Neural progenitor cell (in vitro differentiated cells): ENCODE measurements around the gene DDB1. TPM values are rescaled to one million over a fixed set of nuclear protein-coding genes. Genes with fewer than 3 reads are reported as not detected.

ENCODE experiments used
- DNase-seq: peaks from one replicate; pipeline ENCODE4 v3.0.0-alpha.2; 2016; ENCODE audit warnings: low spot score
- H2AFZ ChIP-seq: fragments of 200-600 bp; sonication (generic); replicated peaks from 2 replicates; pipeline ENCODE4 v1.6.1; 2016; ENCODE audit warnings: antibody characterized with exemption
- H3F3A ChIP-seq: fragments of 200-600 bp; sonication (generic); 2 replicates; pipeline ENCODE4 v1.6.1; 2016; ENCODE audit warnings: antibody characterized with exemption, low read depth
- H3K27ac ChIP-seq: fragments of 200-600 bp; sonication (generic); 2 replicates; pipeline ENCODE4 v1.5.1; 2016; ENCODE audit warnings: mild to moderate bottlenecking
- H3K27me3 ChIP-seq: fragments of 200-600 bp; sonication (generic); 2 replicates; pipeline ENCODE4 v1.6.1; 2016; ENCODE audit warnings: mild to moderate bottlenecking, moderate library complexity
- H3K36me3 ChIP-seq: fragments of 200-600 bp; sonication (generic); 2 replicates; pipeline ENCODE4 v1.5.1; 2016
- H3K4me1 ChIP-seq: fragments of 200-600 bp; sonication (generic); 2 replicates; pipeline ENCODE4 v1.6.1; 2016; ENCODE audit warnings: mixed run types
- H3K4me2 ChIP-seq: fragments of 200-600 bp; sonication (generic); 2 replicates; pipeline ENCODE4 v1.6.1; 2016
- H3K4me3 ChIP-seq: fragments of 200-600 bp; sonication (generic); 2 replicates; pipeline ENCODE4 v1.5.1; 2016
- H3K79me2 ChIP-seq: fragments of 200-600 bp; sonication (generic); 2 replicates; pipeline ENCODE4 v1.6.1; 2016; ENCODE audit warnings: low read depth
- H3K9ac ChIP-seq: fragments of 200-600 bp; sonication (generic); 2 replicates; pipeline ENCODE4 v1.6.1; 2016
- H3K9me3 ChIP-seq: fragments of 200-600 bp; sonication (generic); 2 replicates; pipeline ENCODE4 v1.5.1; 2016; ENCODE audit warnings: low read depth
- H4K20me1 ChIP-seq: fragments of 200-600 bp; sonication (generic); 2 replicates; pipeline ENCODE4 v1.6.1; 2016; ENCODE audit warnings: low read depth
- H3K27ac Mint-ChIP-seq: 3 replicates; pipeline ENCODE4 v1.8.0; 2021; ENCODE audit warnings: mixed read lengths
- H3K27me3 Mint-ChIP-seq: 2 replicates; pipeline ENCODE4 v1.8.0; 2022; ENCODE audit warnings: low read depth, mild to moderate bottlenecking, inconsistent platforms, moderate library complexity, mixed read lengths; ENCODE audit not compliant: insufficient read depth
- H3K36me3 Mint-ChIP-seq: 3 replicates; pipeline ENCODE4 v1.8.0; 2021; ENCODE audit warnings: mixed read lengths
- H3K4me1 Mint-ChIP-seq: 3 replicates; pipeline ENCODE4 v1.8.0; 2021; ENCODE audit warnings: mixed read lengths
- H3K4me3 Mint-ChIP-seq: 3 replicates; pipeline ENCODE4 v1.8.0; 2021; ENCODE audit warnings: mild to moderate bottlenecking, moderate library complexity, mixed read lengths
- H3K9me3 Mint-ChIP-seq: 3 replicates; pipeline ENCODE4 v1.8.0; 2020; ENCODE audit warnings: mixed read lengths
- EZH2 ChIP-seq: fragments of 200-600 bp; sonication (generic); IDR thresholded peaks from 2 replicates; pipeline ENCODE4 v1.6.1; 2017; ENCODE audit warnings: antibody characterized with exemption, mild to moderate bottlenecking, moderate library complexity
- EZH2phosphoT487 ChIP-seq: fragments of 200-600 bp; sonication (generic); IDR thresholded peaks from 2 replicates; pipeline ENCODE4 v1.6.1; 2017; ENCODE audit warnings: antibody characterized with exemption
- total RNA-seq: library from RNA; depleted of rRNA; stranded (reverse); fragments of >200 nt; gene quantifications from 2 replicates; pipeline ENCODE4 v1.2.3, GENCODE V29; 2015; ENCODE audit warnings: low replicate concordance
- TF ChIP-seq, protein P1 (sequence below): fragments of 200-600 bp; sonication (generic); IDR thresholded peaks from 2 replicates; pipeline ENCODE4 v1.5.1; 2017; ENCODE audit warnings: antibody characterized with exemption, mild to moderate bottlenecking

DDB1 gene
- total RNA-seq, 1 donor from 2014 or later, result 275 TPM

DNA sequence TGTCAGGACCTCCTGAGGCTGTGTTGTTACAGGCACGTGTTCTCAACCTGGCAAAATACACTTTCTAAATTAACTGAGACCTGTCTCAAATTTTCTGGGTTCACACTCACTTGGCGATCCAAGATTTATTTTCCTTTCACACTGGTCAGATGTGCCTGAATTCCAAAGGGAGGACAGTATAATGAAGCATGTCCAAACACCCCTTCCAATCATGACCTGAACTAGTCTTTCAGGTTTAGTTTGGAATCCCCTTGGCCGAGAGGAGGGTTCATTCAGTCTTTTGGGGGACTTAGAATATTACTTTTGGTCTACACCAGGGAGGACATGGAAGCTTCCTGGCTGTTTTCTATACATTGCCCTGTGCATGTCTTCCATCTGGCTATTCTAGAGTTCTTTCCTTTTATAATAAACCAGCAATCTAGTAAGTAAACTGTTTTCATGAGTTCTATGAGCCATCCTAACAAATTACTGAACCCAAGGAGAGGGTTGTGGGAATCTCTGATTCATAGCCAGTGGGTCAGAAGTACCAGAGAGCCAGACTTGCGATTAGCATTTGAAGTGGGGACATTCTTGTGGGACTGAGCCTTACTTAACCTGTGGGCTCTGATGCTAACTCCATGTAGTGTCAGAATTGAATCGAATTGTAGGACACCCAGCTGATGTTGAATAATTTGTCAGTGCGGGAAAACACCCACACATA lies 44.7 kb upstream of the DDB1 start:
- H3K9me3 ChIP-seq, result peaks cover 12% of the 10 kb centered on the region
- no peak for DNase-seq
- no peaks in the 10 kb centered on the region for H3K4me1 Mint-ChIP-seq
- no peak overlapping the region for H3K27ac Mint-ChIP-seq
- no peaks in the 10 kb centered on the region for H3F3A ChIP-seq
- H3K79me2 ChIP-seq, result no peaks in the 10 kb centered on the region
- no peak overlapping the region for H2AFZ ChIP-seq
- H3K9me3 Mint-ChIP-seq, result peaks cover 11% of the 10 kb centered on the region
- H3K27ac ChIP-seq, result no peak overlapping the region
- no peak overlapping the region for H3K4me3 ChIP-seq
- H3K27me3 ChIP-seq, result no peaks in the 10 kb centered on the region
- no peak overlapping the region for H3K4me2 ChIP-seq
- peaks cover 18% of the 10 kb centered on the region for H3K36me3 ChIP-seq
- no peaks in the 10 kb centered on the region for H3K4me1 ChIP-seq
- H3K4me3 Mint-ChIP-seq, result no peak overlapping the region
- H3K27me3 Mint-ChIP-seq, result peaks cover 2% of the 10 kb centered on the region
- no peak overlapping the region for H3K9ac ChIP-seq
- peaks cover 24% of the 10 kb centered on the region for H3K36me3 Mint-ChIP-seq
- H4K20me1 ChIP-seq, result no peaks in the 10 kb centered on the region
- TF ChIP-seq, protein P1, sequence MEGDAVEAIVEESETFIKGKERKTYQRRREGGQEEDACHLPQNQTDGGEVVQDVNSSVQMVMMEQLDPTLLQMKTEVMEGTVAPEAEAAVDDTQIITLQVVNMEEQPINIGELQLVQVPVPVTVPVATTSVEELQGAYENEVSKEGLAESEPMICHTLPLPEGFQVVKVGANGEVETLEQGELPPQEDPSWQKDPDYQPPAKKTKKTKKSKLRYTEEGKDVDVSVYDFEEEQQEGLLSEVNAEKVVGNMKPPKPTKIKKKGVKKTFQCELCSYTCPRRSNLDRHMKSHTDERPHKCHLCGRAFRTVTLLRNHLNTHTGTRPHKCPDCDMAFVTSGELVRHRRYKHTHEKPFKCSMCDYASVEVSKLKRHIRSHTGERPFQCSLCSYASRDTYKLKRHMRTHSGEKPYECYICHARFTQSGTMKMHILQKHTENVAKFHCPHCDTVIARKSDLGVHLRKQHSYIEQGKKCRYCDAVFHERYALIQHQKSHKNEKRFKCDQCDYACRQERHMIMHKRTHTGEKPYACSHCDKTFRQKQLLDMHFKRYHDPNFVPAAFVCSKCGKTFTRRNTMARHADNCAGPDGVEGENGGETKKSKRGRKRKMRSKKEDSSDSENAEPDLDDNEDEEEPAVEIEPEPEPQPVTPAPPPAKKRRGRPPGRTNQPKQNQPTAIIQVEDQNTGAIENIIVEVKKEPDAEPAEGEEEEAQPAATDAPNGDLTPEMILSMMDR, result no peak
- TF ChIP-seq EZH2phosphoT487 (no peak), EZH2 (no peak)

DNA sequence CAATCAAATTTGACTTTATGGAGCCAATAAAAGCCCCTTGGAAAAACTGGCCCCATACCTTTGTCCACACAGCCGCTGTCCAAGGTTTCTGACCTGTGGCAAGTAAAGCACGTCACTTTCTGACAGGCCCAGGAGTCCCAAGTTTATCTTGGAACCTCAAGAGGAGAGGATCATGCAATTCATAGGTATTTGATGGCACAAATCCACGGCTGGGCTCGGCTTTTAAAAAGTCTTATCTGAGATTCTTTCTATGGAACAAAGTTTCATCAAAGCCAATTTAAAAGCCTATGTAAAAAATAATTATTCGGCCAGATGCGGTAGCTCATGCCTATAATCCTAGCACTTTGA lies 42.8 kb upstream of the DDB1 start:
- Mint-ChIP-seq H3K36me3 (peaks cover 34% of the 10 kb centered on the region), H3K9me3 (peaks cover 20% of the 10 kb centered on the region), H3K27me3 (no peaks in the 10 kb centered on the region), H3K4me1 (no peaks in the 10 kb centered on the region), H3K27ac (no peak overlapping the region), H3K4me3 (no peak overlapping the region)
- H3F3A ChIP-seq, result peaks cover 3% of the 10 kb centered on the region
- no peak overlapping the region for H2AFZ ChIP-seq
- H3K27ac ChIP-seq, result no peak overlapping the region
- H3K79me2 ChIP-seq, result no peaks in the 10 kb centered on the region
- peaks cover 12% of the 10 kb centered on the region for H3K9me3 ChIP-seq
- H4K20me1 ChIP-seq, result no peaks in the 10 kb centered on the region
- no peaks in the 10 kb centered on the region for H3K27me3 ChIP-seq
- H3K36me3 ChIP-seq, result peaks cover 21% of the 10 kb centered on the region
- H3K9ac ChIP-seq, result no peak overlapping the region
- TF ChIP-seq EZH2 (no peak), EZH2phosphoT487 (no peak)
- TF ChIP-seq, protein P1, result no peak
- no peaks in the 10 kb centered on the region for H3K4me1 ChIP-seq
- H3K4me2 ChIP-seq, result no peak overlapping the region
- H3K4me3 ChIP-seq, result no peak overlapping the region
- no peak for DNase-seq

DNA sequence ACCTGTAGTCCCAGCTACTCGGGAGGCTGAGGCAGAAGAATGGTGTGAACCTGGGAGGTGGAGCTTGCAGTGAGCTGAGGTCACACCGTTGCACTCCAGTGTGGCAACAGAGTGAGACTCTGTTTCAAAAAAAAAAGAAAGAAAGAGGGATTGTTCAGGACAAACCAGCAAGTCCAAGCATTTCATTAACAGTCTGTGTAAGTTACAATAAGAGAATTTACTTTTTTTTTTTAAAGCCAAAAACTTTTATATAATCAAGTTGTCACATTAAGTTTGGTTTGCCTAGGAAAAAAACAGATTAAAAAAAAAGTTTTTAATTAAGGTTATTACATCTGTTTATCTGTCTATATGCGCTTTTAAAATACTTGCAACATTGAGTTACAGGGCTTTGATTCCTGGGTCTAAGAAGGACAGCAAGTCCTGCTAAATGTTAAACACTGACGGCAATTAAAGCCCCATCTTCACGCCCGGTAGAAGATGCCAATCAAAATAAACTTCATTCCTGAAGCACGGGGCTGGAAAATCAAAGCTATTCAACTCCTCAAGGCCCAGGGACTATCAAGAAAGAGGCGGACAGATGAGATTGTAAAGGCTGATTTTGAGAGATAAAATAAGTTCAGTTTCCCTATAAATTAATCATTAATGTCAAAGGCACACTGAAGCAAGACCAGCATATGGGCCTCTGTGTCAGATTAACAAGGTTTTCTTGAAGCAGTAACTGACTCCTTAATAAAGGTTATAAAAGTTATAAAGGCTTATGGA lies 39.9 kb upstream of the DDB1 start:
- H4K20me1 ChIP-seq, result no peaks in the 10 kb centered on the region
- peaks cover 56% of the 10 kb centered on the region for H3K36me3 Mint-ChIP-seq
- peaks cover 2% of the 10 kb centered on the region for H3K27me3 Mint-ChIP-seq
- H3K27ac ChIP-seq, result no peak overlapping the region
- H3K4me1 ChIP-seq, result no peaks in the 10 kb centered on the region
- H3K4me3 ChIP-seq, result no peak overlapping the region
- no peaks in the 10 kb centered on the region for H3K4me1 Mint-ChIP-seq
- peaks cover 3% of the 10 kb centered on the region for H3F3A ChIP-seq
- H3K4me2 ChIP-seq, result no peak overlapping the region
- DNase-seq, result no peak
- no peak overlapping the region for H2AFZ ChIP-seq
- no peaks in the 10 kb centered on the region for H3K27me3 ChIP-seq
- H3K36me3 ChIP-seq, result peaks cover 21% of the 10 kb centered on the region
- H3K4me3 Mint-ChIP-seq, result no peak overlapping the region
- peaks cover 20% of the 10 kb centered on the region for H3K9me3 Mint-ChIP-seq
- peaks cover 12% of the 10 kb centered on the region for H3K9me3 ChIP-seq
- no peaks in the 10 kb centered on the region for H3K79me2 ChIP-seq
- no peak overlapping the region for H3K27ac Mint-ChIP-seq
- no peak overlapping the region for H3K9ac ChIP-seq
- no peak for TF ChIP-seq EZH2
- no peak for TF ChIP-seq EZH2phosphoT487
